ENCODE data around the gene SEMA3E. TPM values are rescaled to one million over a fixed set of nuclear protein-coding genes. Genes with fewer than 3 reads are reported as not detected.

The SEMA3E gene
- polyA plus RNA-seq, 1 of the 3 experiments (the other 2 are of a cell fraction), result under 0.01 TPM

DNA sequence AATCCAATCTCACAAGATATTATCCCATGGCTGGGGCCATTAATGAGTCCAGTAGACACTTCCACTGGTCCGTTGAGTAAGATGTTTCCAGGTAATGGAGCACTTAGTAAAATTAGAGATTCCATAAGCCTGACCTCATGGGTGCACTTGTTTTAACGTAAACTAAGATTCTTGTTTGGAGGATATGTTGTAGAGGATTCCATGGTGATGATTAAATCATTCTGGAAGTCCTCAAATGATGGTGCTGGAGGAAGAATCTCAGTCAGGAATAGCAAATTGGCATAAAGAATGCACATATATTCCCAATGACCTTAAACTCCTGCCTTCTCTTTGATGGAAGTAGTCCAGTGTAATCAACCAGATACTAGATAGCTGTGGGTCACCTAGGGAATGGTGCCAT lies 324.3 kb downstream of the SEMA3E start:
- TF ChIP-seq FOSL2 (IDR thresholded peaks at IDR 0.05; ENCODE audit: borderline replicate concordance, low read depth) (no peak), ELF1 (IDR thresholded peaks at IDR 0.05) (no peak), MXI1 (IDR thresholded peaks at IDR 0.05; ENCODE audit: low read depth, low read length) (no peak), RCOR1 (IDR thresholded peaks at IDR 0.05; ENCODE audit: low read length) (no peak)
- POLR2A ChIA-PET, result no interaction called here
- no peaks in the 10 kb centered on the region for H3K9me3 ChIP-seq
- no peak overlapping the region for H3K9ac ChIP-seq
- H3F3A ChIP-seq (replicated peaks; ENCODE audit: insufficient read depth), result no peaks in the 10 kb centered on the region
- no peaks in the 10 kb centered on the region; a peak in 1 of 4 replicates for H3K4me1 ChIP-seq (ENCODE audit: control insufficient read depth in 1 of 2, insufficient read depth in 2 of 2, low read depth in 1 of 2, low read length in 1 of 2)
- DNase-seq, result no peak
- no peak overlapping the region for H2AFZ ChIP-seq (ENCODE audit: low read depth)
- H3K9me2 ChIP-seq, result no peaks in the 10 kb centered on the region
- H3K4me3 ChIP-seq (ENCODE audit: low read depth in 2 of 2, low read length in 1 of 2), result no peak overlapping the region
- no peak overlapping the region for H3K4me2 ChIP-seq
- 48% methylated on average over 2 of the region's 2 CpGs for WGBS (ENCODE audit: low lambda C conversion rate)
- H3K79me2 ChIP-seq (ENCODE audit: insufficient read depth), result no peaks in the 10 kb centered on the region
- no peaks in the 10 kb centered on the region for H3K36me3 ChIP-seq (replicated peaks in 1 of 2; ENCODE audit: control insufficient read depth in 1 of 2, insufficient read depth in 2 of 2, low read length in 1 of 2)
- no peaks in the 10 kb centered on the region for H3K27me3 ChIP-seq (ENCODE audit: insufficient read depth)
- no peaks in the 10 kb centered on the region for H4K20me1 ChIP-seq (ENCODE audit: insufficient read depth)
- no peak overlapping the region for H3K27ac ChIP-seq (ENCODE audit: low read depth in 2 of 2, low read length in 1 of 2)
- CTCF ChIA-PET, result interaction anchor here (1.5 to 1.6 kb wide), 2 partner anchors 34 to 514 kb away, joined by 4 to 5 read pairs; no protein-coding TSS in a partner anchor

DNA sequence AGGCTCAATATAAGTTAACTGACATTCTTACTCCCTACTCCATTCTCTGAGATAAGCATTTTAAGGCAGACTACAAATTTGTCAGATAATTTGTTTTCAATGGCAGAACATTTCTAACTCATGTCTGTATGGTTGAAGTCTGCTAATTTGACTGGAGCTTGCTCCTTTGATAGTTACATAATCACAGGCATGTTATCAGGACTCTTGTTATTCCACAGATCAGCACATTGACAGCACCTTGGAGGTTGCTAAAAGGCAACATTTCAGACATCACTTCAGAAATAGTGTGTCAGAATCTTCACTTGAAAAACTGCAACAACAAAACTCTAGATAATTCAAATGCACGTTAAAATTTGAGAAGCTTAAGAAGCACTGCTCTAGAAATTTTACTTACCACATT lies 327.9 kb downstream of the SEMA3E start:
- Histone ChIP-seq H3K27ac (ENCODE audit: low read depth in 2 of 2, low read length in 1 of 2) (no peak overlapping the region), H3F3A (replicated peaks; ENCODE audit: insufficient read depth) (no peaks in the 10 kb centered on the region), H3K27me3 (ENCODE audit: insufficient read depth) (no peaks in the 10 kb centered on the region), H3K9ac (no peak overlapping the region), H3K4me2 (no peak overlapping the region), H4K20me1 (ENCODE audit: insufficient read depth) (no peaks in the 10 kb centered on the region), H3K36me3 (replicated peaks in 1 of 2; ENCODE audit: control insufficient read depth in 1 of 2, insufficient read depth in 2 of 2, low read length in 1 of 2) (no peaks in the 10 kb centered on the region), H3K4me3 (ENCODE audit: low read depth in 2 of 2, low read length in 1 of 2) (no peak overlapping the region), H3K9me2 (no peaks in the 10 kb centered on the region; the same call in 1 of the 2 replicates), H3K4me1 (ENCODE audit: control insufficient read depth in 1 of 2, insufficient read depth in 2 of 2, low read depth in 1 of 2, low read length in 1 of 2) (peaks cover 0 to 4% of the 10 kb centered on the region in 2 experiments; a peak in 2 of 4 replicates), H2AFZ (ENCODE audit: low read depth) (no peak overlapping the region), H3K9me3 (no peaks in the 10 kb centered on the region), H3K79me2 (ENCODE audit: insufficient read depth) (no peaks in the 10 kb centered on the region)
- TF ChIP-seq YY1 (IDR thresholded peaks at IDR 0.05; ENCODE audit: low read depth) (no peak), NRF1 (IDR thresholded peaks at IDR 0.05; ENCODE audit: low read depth, low read length) (no peak), MXI1 (IDR thresholded peaks at IDR 0.05; ENCODE audit: low read depth, low read length) (no peak), POLR2AphosphoS5 (IDR thresholded peaks at IDR 0.05; ENCODE audit: low read depth, low read length) (no peak), CHD2 (IDR thresholded peaks at IDR 0.05; ENCODE audit: low read length, partially characterized antibody) (no peak), SMC3 (IDR thresholded peaks at IDR 0.05; ENCODE audit: low read depth, low read length) (no peak), GATA2 (CRISPR knock-in tag; IDR thresholded peaks at IDR 0.05) (no peak), TAF1 (IDR thresholded peaks at IDR 0.05; ENCODE audit: borderline replicate concordance, low read depth, low read length) (no peak), EZH2phosphoT487 (IDR thresholded peaks at IDR 0.05; ENCODE audit: borderline replicate concordance, low read depth) (no peak), FOXJ3 (CRISPR knock-in tag; IDR thresholded peaks at IDR 0.05) (no peak)
- TF ChIP-seq, protein P1, sequence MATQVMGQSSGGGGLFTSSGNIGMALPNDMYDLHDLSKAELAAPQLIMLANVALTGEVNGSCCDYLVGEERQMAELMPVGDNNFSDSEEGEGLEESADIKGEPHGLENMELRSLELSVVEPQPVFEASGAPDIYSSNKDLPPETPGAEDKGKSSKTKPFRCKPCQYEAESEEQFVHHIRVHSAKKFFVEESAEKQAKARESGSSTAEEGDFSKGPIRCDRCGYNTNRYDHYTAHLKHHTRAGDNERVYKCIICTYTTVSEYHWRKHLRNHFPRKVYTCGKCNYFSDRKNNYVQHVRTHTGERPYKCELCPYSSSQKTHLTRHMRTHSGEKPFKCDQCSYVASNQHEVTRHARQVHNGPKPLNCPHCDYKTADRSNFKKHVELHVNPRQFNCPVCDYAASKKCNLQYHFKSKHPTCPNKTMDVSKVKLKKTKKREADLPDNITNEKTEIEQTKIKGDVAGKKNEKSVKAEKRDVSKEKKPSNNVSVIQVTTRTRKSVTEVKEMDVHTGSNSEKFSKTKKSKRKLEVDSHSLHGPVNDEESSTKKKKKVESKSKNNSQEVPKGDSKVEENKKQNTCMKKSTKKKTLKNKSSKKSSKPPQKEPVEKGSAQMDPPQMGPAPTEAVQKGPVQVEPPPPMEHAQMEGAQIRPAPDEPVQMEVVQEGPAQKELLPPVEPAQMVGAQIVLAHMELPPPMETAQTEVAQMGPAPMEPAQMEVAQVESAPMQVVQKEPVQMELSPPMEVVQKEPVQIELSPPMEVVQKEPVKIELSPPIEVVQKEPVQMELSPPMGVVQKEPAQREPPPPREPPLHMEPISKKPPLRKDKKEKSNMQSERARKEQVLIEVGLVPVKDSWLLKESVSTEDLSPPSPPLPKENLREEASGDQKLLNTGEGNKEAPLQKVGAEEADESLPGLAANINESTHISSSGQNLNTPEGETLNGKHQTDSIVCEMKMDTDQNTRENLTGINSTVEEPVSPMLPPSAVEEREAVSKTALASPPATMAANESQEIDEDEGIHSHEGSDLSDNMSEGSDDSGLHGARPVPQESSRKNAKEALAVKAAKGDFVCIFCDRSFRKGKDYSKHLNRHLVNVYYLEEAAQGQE (IDR thresholded peaks at IDR 0.05; ENCODE audit: low read depth, low read length), result no peak
- TF ChIP-seq, protein P2, sequence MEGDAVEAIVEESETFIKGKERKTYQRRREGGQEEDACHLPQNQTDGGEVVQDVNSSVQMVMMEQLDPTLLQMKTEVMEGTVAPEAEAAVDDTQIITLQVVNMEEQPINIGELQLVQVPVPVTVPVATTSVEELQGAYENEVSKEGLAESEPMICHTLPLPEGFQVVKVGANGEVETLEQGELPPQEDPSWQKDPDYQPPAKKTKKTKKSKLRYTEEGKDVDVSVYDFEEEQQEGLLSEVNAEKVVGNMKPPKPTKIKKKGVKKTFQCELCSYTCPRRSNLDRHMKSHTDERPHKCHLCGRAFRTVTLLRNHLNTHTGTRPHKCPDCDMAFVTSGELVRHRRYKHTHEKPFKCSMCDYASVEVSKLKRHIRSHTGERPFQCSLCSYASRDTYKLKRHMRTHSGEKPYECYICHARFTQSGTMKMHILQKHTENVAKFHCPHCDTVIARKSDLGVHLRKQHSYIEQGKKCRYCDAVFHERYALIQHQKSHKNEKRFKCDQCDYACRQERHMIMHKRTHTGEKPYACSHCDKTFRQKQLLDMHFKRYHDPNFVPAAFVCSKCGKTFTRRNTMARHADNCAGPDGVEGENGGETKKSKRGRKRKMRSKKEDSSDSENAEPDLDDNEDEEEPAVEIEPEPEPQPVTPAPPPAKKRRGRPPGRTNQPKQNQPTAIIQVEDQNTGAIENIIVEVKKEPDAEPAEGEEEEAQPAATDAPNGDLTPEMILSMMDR (IDR thresholded peaks at IDR 0.05), result no peak
- TF ChIP-seq, protein P3, sequence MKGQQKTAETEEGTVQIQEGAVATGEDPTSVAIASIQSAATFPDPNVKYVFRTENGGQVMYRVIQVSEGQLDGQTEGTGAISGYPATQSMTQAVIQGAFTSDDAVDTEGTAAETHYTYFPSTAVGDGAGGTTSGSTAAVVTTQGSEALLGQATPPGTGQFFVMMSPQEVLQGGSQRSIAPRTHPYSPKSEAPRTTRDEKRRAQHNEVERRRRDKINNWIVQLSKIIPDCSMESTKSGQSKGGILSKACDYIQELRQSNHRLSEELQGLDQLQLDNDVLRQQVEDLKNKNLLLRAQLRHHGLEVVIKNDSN (IDR thresholded peaks at IDR 0.05; ENCODE audit: borderline replicate concordance, low read depth), result no peak
- ChIA-PET POLR2A (no interaction called here), CTCF (interaction anchor here (0.7 to 2.0 kb wide), 4 partner anchors 12 to 1295 kb away, joined by 3 to 6 read pairs (median 4); no protein-coding TSS in a partner anchor)
- DNase-seq, result no peak
- WGBS (ENCODE audit: low lambda C conversion rate), result 32% methylated on average over 1 of the region's 1 CpG

Data from SK-N-SH (cell line).